ENCODE data around the gene APOBEC3F.
A peak's percentile ranks its signal among the peaks of the same experiment; 100 is the strongest.
"Not testable (repeated sequence)": the region's sequence is repeated elsewhere in the genome, so short reads cannot be mapped to it uniquely, and the experiment has no call there.

The APOBEC3F gene

GRCh38 chr22:39073981-39074380, 33.3 kb downstream of the APOBEC3F start:
- TF ChIP-seq TOX (CRISPR knock-in tag; IDR thresholded peaks at IDR 0.05; ENCODE audit: borderline replicate concordance), result no peak
- TF ChIP-seq PATZ1 (CRISPR knock-in tag; IDR thresholded peaks at IDR 0.05; ENCODE audit: borderline replicate concordance), result no peak
- TF ChIP-seq SNAI2 (CRISPR knock-in tag; IDR thresholded peaks at IDR 0.05), result no peak
- TF ChIP-seq ZFP3 (CRISPR knock-in tag; IDR thresholded peaks at IDR 0.05), result no peak
- TF ChIP-seq CREB5 (CRISPR knock-in tag; IDR thresholded peaks at IDR 0.05; ENCODE audit: low read depth), result no peak
- TF ChIP-seq CSDC2 (CRISPR knock-in tag; IDR thresholded peaks at IDR 0.05), result no peak
- no peak for TF ChIP-seq POU6F1 (CRISPR knock-in tag; IDR thresholded peaks at IDR 0.05; ENCODE audit: borderline replicate concordance, low read depth)
- no peak for TF ChIP-seq GLIS3 (CRISPR knock-in tag; IDR thresholded peaks at IDR 0.05)
- no peak for TF ChIP-seq BACH2 (CRISPR knock-in tag; IDR thresholded peaks at IDR 0.05; ENCODE audit: borderline replicate concordance)
- no peak for TF ChIP-seq ESRRG (CRISPR knock-in tag; IDR thresholded peaks at IDR 0.05)
- no peak for TF ChIP-seq ARNTL (CRISPR knock-in tag; IDR thresholded peaks at IDR 0.05; ENCODE audit: borderline replicate concordance, low read depth)
- TF ChIP-seq RARB (CRISPR knock-in tag; IDR thresholded peaks at IDR 0.05), result no peak
- no peak for TF ChIP-seq OSR1 (CRISPR knock-in tag; IDR thresholded peaks at IDR 0.05)
- no peak for TF ChIP-seq TCF4 (CRISPR knock-in tag; IDR thresholded peaks at IDR 0.05; ENCODE audit: borderline replicate concordance)
- TF ChIP-seq ZNF70 (CRISPR knock-in tag; IDR thresholded peaks at IDR 0.05), result no peak
- no peak for TF ChIP-seq PPARA (CRISPR knock-in tag; IDR thresholded peaks at IDR 0.05; ENCODE audit: borderline replicate concordance)
- TF ChIP-seq ISL1 (CRISPR knock-in tag; IDR thresholded peaks at IDR 0.05), result no peak
- TF ChIP-seq ZC3H10 (CRISPR knock-in tag; IDR thresholded peaks at IDR 0.05), result no peak
- no peak for ATAC-seq

- peak; percentile 87; the same call in 1 of the 3 replicates for ATAC-seq
Observed at GRCh38 chr22:39076155-39077025, 35.7 kb downstream of the APOBEC3F start.

GRCh38 chr22:39077026-39077840, 36.6 kb downstream of the APOBEC3F start, which contains the start of gene APOBEC3G:
Gene APOBEC3G, plus strand, starts transcription at chr22:39077275. Its CDS starts 87 bp downstream, at chr22:39077362.
- ATAC-seq, result not testable (repeated sequence)

GRCh38 chr22:39077912-39078311, 37.2 kb downstream of the APOBEC3F start:
- not testable (repeated sequence) for ATAC-seq

GRCh38 chr22:39078329-39078728, 37.7 kb downstream of the APOBEC3F start:
- no peak for ATAC-seq
- TF ChIP-seq PATZ1 (CRISPR knock-in tag; IDR thresholded peaks at IDR 0.05; ENCODE audit: borderline replicate concordance) (no peak), ZNF70 (CRISPR knock-in tag; IDR thresholded peaks at IDR 0.05) (no peak), CREB5 (CRISPR knock-in tag; IDR thresholded peaks at IDR 0.05; ENCODE audit: low read depth) (no peak), POU6F1 (CRISPR knock-in tag; IDR thresholded peaks at IDR 0.05; ENCODE audit: borderline replicate concordance, low read depth) (no peak), TSHZ2 (CRISPR knock-in tag; IDR thresholded peaks at IDR 0.05) (no peak), ZC3H10 (CRISPR knock-in tag; IDR thresholded peaks at IDR 0.05) (no peak), RARB (CRISPR knock-in tag; IDR thresholded peaks at IDR 0.05) (no peak), SNAI2 (CRISPR knock-in tag; IDR thresholded peaks at IDR 0.05) (no peak)

All from SK-N-SH treated with all-trans-retinoic acid at 6 μM for 48 hours (cell line).